PFSK-1 (cell line): ENCODE data around the gene ZFHX3.

Experiments
- FOXP2 ChIP-seq: optimal IDR thresholded peaks from 2 replicates; pipeline ENCODE3; 2011; ENCODE audit warnings: borderline replicate concordance, control low read depth, inconsistent platforms; ENCODE audit not compliant: insufficient read depth; ENCODE audit errors: extremely low read length, extremely low read depth
- POLR2AphosphoS5 ChIP-seq: IDR thresholded peaks from 2 replicates; pipeline ENCODE4 v1.6.1; 2012; ENCODE audit warnings: low read depth, mild to moderate bottlenecking, control low read depth, low read length, moderate library complexity
- SIN3A ChIP-seq: IDR thresholded peaks from 2 replicates; pipeline ENCODE4 v1.6.1; 2012; ENCODE audit warnings: mild to moderate bottlenecking, low read length, moderate library complexity, borderline replicate concordance; ENCODE audit not compliant: insufficient read depth
- TAF1 ChIP-seq: IDR thresholded peaks from 2 replicates; pipeline ENCODE4 v1.6.1; 2012; ENCODE audit warnings: low read length, control low read depth, borderline replicate concordance; ENCODE audit not compliant: insufficient read depth
- TF ChIP-seq, protein P1 (sequence below), 2 experiments: IDR thresholded peaks; 2 replicates each; pipeline versions ENCODE4 v1.6.1 to v1.8.0; 2011 to 2012; ENCODE audit warnings: low read depth in 2 of 2, low read length in 2 of 2, control low read depth in 1 of 2, inconsistent platforms in 1 of 2, mild to moderate bottlenecking in 1 of 2, moderate library complexity in 1 of 2; ENCODE audit not compliant: insufficient read depth in 1 of 2

The ZFHX3 gene

DNA sequence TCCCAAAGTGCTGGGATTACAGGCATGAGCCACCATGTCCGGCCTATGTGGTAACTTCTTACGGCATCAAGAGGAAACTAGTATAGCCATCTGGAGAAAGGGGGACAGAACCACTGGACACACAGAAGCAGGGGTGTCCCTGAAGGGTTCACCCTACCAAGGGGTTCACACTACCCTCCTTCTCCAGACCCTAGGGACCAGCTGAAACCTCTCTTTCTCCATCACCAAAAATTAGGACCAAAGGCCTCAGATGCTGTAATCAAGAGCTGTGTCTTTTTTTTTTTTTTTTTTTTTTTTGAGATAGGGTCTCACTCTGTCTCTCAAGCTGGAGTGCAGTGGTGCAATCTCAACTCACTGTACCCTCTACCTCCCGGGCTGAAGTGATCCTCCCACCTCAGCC, 33.2 kb downstream of the ZFHX3 start:
- TF ChIP-seq, protein P1, sequence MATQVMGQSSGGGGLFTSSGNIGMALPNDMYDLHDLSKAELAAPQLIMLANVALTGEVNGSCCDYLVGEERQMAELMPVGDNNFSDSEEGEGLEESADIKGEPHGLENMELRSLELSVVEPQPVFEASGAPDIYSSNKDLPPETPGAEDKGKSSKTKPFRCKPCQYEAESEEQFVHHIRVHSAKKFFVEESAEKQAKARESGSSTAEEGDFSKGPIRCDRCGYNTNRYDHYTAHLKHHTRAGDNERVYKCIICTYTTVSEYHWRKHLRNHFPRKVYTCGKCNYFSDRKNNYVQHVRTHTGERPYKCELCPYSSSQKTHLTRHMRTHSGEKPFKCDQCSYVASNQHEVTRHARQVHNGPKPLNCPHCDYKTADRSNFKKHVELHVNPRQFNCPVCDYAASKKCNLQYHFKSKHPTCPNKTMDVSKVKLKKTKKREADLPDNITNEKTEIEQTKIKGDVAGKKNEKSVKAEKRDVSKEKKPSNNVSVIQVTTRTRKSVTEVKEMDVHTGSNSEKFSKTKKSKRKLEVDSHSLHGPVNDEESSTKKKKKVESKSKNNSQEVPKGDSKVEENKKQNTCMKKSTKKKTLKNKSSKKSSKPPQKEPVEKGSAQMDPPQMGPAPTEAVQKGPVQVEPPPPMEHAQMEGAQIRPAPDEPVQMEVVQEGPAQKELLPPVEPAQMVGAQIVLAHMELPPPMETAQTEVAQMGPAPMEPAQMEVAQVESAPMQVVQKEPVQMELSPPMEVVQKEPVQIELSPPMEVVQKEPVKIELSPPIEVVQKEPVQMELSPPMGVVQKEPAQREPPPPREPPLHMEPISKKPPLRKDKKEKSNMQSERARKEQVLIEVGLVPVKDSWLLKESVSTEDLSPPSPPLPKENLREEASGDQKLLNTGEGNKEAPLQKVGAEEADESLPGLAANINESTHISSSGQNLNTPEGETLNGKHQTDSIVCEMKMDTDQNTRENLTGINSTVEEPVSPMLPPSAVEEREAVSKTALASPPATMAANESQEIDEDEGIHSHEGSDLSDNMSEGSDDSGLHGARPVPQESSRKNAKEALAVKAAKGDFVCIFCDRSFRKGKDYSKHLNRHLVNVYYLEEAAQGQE (IDR thresholded peaks at IDR 0.05; ENCODE audit: insufficient read depth in 1 of 2, low read depth in 2 of 2, low read length in 2 of 2): no peak
- TF ChIP-seq FOXP2 (no peak), TAF1 (no peak), POLR2AphosphoS5 (no peak), SIN3A (no peak)

DNA sequence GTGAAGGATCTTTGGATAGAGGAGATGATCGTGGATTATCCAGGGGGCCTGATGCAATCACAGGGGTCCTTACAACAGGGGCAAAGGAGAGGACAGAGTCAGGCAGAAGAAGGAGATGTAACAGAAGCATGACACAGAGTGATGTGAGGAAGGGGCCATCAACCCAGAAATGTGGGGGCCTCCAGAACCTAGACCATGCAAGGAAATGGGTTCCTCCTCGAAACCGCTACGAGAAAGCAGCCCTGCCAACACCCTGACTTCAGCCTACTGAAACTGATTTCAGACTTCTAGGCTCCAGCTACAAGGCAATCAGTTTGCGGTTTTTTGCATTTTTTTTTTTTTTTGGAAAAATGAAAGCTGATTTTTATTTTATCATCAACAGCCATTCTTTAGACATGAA, 34.0 kb downstream of the ZFHX3 start:
- TF ChIP-seq TAF1 (no peak), SIN3A (no peak), FOXP2 (no peak), POLR2AphosphoS5 (no peak)
- TF ChIP-seq, protein P1 (IDR thresholded peaks at IDR 0.05; ENCODE audit: insufficient read depth in 1 of 2, low read depth in 2 of 2, low read length in 2 of 2): no peak

DNA sequence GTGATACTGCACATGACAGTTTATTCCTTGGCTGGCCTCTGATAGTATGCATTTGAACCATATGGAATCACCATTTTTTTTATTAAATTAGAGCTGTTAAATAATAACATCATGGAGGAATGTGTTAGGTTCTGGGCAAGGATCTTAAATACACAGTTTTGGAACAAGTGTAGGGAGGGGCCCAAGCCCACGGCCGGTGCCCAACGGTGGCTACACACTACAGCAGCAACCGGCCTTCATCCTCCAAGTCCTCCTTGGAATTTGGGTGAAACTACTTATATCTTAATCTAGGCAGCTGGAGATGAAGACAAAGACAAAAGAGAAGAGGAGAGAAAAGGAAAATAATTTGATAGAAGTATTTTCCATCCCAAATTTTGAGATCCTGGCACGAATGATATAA, 35.6 kb downstream of the ZFHX3 start:
- TF ChIP-seq, protein P1 (IDR thresholded peaks at IDR 0.05; ENCODE audit: insufficient read depth in 1 of 2, low read depth in 2 of 2, low read length in 2 of 2): no peak
- TF ChIP-seq TAF1 (no peak), POLR2AphosphoS5 (no peak), SIN3A (no peak), FOXP2 (no peak)

DNA sequence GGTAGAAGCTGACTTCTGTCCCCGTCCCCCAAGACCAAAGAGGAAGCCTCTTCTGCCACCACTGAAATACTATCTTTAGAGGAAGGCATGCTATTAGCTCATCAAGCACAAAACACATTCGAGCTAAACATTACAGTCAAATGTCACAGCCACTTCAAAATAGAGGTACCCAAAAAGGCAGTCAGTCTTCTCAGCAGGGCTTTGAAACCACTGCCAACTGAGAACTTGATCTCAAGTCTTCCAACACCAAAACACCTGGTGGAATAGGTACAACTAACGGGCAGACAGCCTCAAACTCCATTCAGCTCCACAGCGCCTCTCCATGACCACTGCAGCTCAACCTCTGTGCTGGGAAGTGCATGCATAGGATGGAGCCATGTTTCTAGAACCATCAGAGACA, 36.0 kb downstream of the ZFHX3 start:
- TF ChIP-seq, protein P1 (IDR thresholded peaks at IDR 0.05; ENCODE audit: insufficient read depth in 1 of 2, low read depth in 2 of 2, low read length in 2 of 2): no peak
- TF ChIP-seq TAF1: no peak
- no peak for TF ChIP-seq FOXP2
- no peak for TF ChIP-seq SIN3A
- TF ChIP-seq POLR2AphosphoS5: no peak

DNA sequence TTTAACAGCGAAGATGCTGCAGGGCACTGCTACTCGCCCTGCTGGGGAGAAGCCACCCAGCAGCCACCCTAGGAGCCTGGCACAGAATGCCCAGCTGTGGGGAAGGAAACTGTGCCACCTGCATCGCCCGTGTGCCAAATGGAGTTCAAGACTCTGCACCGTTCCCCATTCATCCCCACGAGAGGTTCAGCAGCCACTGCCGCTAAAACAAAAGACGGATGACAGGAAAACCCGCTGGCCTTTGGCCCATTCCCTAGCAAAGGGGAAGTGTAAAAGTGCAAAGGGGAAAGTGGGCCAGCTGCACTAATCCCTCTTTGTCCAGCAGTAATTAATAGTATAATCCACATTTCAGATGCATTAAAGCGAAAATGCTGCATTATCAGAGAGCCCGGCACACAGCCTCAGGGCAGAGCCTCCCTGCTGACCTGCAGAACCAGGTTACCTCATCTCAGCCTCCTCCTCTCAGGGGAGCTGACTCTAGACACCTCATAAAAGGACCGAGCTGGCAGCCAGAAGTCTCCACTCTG, 37.7 kb downstream of the ZFHX3 start:
- TF ChIP-seq TAF1 (no peak), POLR2AphosphoS5 (no peak), SIN3A (no peak), FOXP2 (no peak)
- TF ChIP-seq, protein P1 (IDR thresholded peaks at IDR 0.05; ENCODE audit: insufficient read depth in 1 of 2, low read depth in 2 of 2, low read length in 2 of 2): no peak
